ENCODE data around the gene GSTO2.
"Not testable (repeated sequence)": the region's sequence is repeated elsewhere in the genome, so short reads cannot be mapped to it uniquely, and the experiment has no call there.

Gene GSTO2

GRCh38 chr10:104268713-104269645, at the start of gene GSTO2:
GSTO2 (plus strand) TSS chr10:104269184; CDS start chr10:104274916, 5,732 bp downstream.
- FAIRE-seq: peak; percentile 99

- no peak for FAIRE-seq
Measured at GRCh38 chr10:104220522-104220921, 48.5 kb upstream of the GSTO2 start.

GRCh38 chr10:104223304-104223703, 45.7 kb upstream of the GSTO2 start:
- no peak for FAIRE-seq

GRCh38 chr10:104230490-104230889, 38.5 kb upstream of the GSTO2 start:
- no peak for FAIRE-seq

- peak; percentile 95 for FAIRE-seq
Measured at GRCh38 chr10:104231784-104232612, 37.0 kb upstream of the GSTO2 start, which contains the start of gene CFAP43. CFAP43 (minus strand) TSS chr10:104232364; CDS start chr10:104232246, 118 bp downstream.

- FAIRE-seq: no peak
Measured at GRCh38 chr10:104232613-104233102, 36.3 kb upstream of the GSTO2 start.

- no peak for FAIRE-seq
Measured at GRCh38 chr10:104233817-104234216, 35.2 kb upstream of the GSTO2 start.

- no peak for FAIRE-seq
Measured at GRCh38 chr10:104234934-104235333, 34.0 kb upstream of the GSTO2 start.

GRCh38 chr10:104235801-104236200, 33.2 kb upstream of the GSTO2 start:
- no peak for FAIRE-seq

- FAIRE-seq: no peak
Measured at GRCh38 chr10:104240078-104240477, 28.9 kb upstream of the GSTO2 start.

GRCh38 chr10:104242545-104242944, 26.4 kb upstream of the GSTO2 start:
- FAIRE-seq: no peak

- not testable (repeated sequence) for FAIRE-seq
Measured at GRCh38 chr10:104243009-104243408, 26.0 kb upstream of the GSTO2 start.

GRCh38 chr10:104243512-104243911, 25.5 kb upstream of the GSTO2 start:
- FAIRE-seq: no peak

GRCh38 chr10:104245066-104245632, 23.8 kb upstream of the GSTO2 start:
- no peak for FAIRE-seq

GRCh38 chr10:104246976-104247375, 22.0 kb upstream of the GSTO2 start:
- FAIRE-seq: no peak

GRCh38 chr10:104247513-104248146, 21.4 kb upstream of the GSTO2 start:
- no peak for FAIRE-seq

- not testable (repeated sequence) for FAIRE-seq
Measured at GRCh38 chr10:104248931-104249330, 20.1 kb upstream of the GSTO2 start.

- no peak for FAIRE-seq
Measured at GRCh38 chr10:104250371-104250770, 18.6 kb upstream of the GSTO2 start.

GRCh38 chr10:104251443-104251842, 17.5 kb upstream of the GSTO2 start:
- no peak for FAIRE-seq

- no peak for FAIRE-seq
Measured at GRCh38 chr10:104252368-104252767, 16.6 kb upstream of the GSTO2 start.

- FAIRE-seq: no peak
Measured at GRCh38 chr10:104253106-104253505, 15.9 kb upstream of the GSTO2 start.
